ENCODE data around the gene GRID1. TPM values are rescaled to one million over a fixed set of nuclear protein-coding genes. Genes with fewer than 3 reads are reported as not detected.

Gene GRID1
- total RNA-seq, 4 donors from 2014 or later, result 0.88 to 7.3 (median 4.1) TPM

DNA sequence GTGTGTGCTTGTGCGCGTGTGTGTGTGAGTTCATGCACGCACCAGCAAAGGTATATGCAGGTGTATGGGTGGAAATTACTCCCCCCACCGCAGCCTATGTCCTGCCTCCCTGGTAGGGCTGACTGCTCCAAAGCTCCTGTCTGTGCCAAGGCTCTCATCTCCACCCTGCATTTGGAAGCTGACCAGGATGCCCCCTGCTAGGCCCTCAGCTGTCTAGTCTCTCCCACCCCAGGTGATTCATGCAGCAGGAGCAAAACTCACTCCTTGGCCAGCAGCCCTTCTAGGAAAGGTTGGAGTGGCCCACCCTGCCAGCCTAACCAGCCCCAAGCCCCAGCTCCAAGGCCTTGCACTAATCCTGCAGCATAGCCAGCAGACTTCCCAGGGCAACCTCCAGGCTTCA is 148.4 kb downstream of the GRID1 start:
- H3K4me1 ChIP-seq, result no peaks in the 10 kb centered on the region
- H3K27me3 ChIP-seq, result no peaks in the 10 kb centered on the region
- H3K27ac ChIP-seq, result no peak overlapping the region
- DNase-seq, result no peak
- no peaks in the 10 kb centered on the region for H3K36me3 ChIP-seq
- no peak overlapping the region for H3K4me3 ChIP-seq
- intact Hi-C loops (cut with DNase I; ENCODE audit: low total_unique reads), result no loop called here
- H3K9me3 ChIP-seq, result no peaks in the 10 kb centered on the region
- TF ChIP-seq, protein P1, sequence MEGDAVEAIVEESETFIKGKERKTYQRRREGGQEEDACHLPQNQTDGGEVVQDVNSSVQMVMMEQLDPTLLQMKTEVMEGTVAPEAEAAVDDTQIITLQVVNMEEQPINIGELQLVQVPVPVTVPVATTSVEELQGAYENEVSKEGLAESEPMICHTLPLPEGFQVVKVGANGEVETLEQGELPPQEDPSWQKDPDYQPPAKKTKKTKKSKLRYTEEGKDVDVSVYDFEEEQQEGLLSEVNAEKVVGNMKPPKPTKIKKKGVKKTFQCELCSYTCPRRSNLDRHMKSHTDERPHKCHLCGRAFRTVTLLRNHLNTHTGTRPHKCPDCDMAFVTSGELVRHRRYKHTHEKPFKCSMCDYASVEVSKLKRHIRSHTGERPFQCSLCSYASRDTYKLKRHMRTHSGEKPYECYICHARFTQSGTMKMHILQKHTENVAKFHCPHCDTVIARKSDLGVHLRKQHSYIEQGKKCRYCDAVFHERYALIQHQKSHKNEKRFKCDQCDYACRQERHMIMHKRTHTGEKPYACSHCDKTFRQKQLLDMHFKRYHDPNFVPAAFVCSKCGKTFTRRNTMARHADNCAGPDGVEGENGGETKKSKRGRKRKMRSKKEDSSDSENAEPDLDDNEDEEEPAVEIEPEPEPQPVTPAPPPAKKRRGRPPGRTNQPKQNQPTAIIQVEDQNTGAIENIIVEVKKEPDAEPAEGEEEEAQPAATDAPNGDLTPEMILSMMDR (IDR thresholded peaks at IDR 0.05), result no peak
- no peak for TF ChIP-seq POLR2A (IDR thresholded peaks at IDR 0.05)

DNA sequence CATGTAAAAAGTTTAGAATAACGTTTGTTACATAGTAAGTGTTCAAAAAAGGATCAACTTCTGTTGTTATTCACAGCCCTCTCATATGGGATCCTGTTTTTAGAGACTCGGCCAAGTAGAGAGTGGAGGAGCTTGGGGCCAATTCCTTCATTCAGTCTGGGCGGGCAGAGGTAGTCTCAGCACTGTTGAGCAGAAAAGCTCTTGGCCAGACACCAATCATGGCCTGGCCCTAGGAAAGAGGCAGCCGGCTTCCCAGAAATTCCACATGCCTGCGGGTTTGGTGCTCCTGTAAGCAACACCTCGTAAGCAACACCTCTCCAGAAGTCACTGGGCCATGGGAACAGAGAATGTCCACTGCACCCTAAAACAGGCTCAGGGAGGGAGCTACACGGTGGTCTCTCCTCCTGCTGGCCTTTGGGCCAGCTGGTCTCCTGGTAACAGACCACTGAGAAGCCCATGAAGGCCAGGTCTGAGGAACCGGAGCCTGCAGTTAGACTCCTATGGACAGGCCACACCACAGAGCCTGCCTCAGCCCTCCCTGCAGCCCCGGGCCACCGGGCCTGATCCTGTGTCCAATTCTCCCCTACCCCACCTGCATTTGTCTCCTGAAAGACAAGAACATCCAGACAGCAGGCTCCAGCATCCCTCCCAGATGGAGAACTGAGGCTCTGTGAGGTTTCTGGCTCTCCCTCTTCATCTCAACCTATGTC is 149.1 kb downstream of the GRID1 start:
- no peak overlapping the region for H3K4me3 ChIP-seq
- H3K27ac ChIP-seq, result no peak overlapping the region
- H3K9me3 ChIP-seq, result no peaks in the 10 kb centered on the region
- no peaks in the 10 kb centered on the region for H3K4me1 ChIP-seq
- no peak for DNase-seq
- no peak for TF ChIP-seq POLR2A (IDR thresholded peaks at IDR 0.05)
- TF ChIP-seq, protein P1 (IDR thresholded peaks at IDR 0.05), result no peak
- H3K27me3 ChIP-seq, result no peaks in the 10 kb centered on the region
- intact Hi-C loops (cut with DNase I; ENCODE audit: low total_unique reads), result no loop called here
- H3K36me3 ChIP-seq, result no peaks in the 10 kb centered on the region

DNA sequence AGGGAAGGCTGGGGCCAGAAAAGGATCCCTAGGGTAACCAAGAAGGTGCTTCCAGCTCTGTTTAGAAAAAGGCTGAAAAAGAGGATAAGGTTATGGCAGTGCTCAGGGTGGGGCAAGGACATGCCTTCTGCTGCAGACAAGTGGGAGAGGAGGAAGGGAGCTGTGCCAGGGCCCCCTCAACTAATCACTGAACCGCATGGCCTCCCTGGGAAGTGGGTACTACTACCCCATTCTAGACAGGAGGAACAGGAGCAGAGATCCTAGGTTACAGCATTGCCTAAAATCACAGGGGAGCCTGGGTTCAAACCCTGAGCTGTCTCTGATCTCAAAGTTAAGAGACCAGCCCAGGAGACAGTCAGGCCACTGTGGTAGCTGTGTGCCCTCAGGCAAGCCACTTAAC is 149.7 kb downstream of the GRID1 start:
- TF ChIP-seq, protein P1 (IDR thresholded peaks at IDR 0.05), result no peak
- no peak for TF ChIP-seq POLR2A (IDR thresholded peaks at IDR 0.05)
- Histone ChIP-seq H3K27ac (no peak overlapping the region), H3K4me3 (no peak overlapping the region), H3K36me3 (no peaks in the 10 kb centered on the region), H3K4me1 (no peaks in the 10 kb centered on the region), H3K9me3 (no peaks in the 10 kb centered on the region), H3K27me3 (no peaks in the 10 kb centered on the region)
- intact Hi-C loops (cut with DNase I; ENCODE audit: low total_unique reads), result no loop called here
- DNase-seq, result no peak

DNA sequence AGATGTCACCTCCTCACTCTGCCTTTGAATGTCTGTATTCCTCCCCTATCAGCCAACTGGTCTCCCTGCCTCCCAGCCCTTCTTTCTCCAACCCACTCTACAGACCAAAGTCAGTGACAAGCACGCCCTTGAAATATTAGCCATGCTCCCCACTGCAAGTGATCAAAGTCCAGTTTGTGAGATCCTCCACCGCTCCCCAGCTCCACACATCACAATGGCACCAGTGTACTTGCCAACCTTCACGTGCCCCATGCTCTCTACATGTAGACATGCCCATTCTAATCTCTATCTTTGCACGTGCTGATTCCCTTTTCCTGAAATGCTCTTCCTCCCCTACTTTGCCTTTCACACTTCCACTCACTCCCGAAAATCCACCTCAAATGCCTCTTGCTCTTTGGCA is 150.9 kb downstream of the GRID1 start:
- no peak for TF ChIP-seq POLR2A (IDR thresholded peaks at IDR 0.05)
- TF ChIP-seq, protein P1 (IDR thresholded peaks at IDR 0.05), result no peak
- Histone ChIP-seq H3K4me1 (no peaks in the 10 kb centered on the region), H3K27me3 (no peaks in the 10 kb centered on the region), H3K36me3 (no peaks in the 10 kb centered on the region), H3K9me3 (no peaks in the 10 kb centered on the region), H3K27ac (no peak overlapping the region), H3K4me3 (no peak overlapping the region)
- no peak for DNase-seq
- intact Hi-C loops (cut with DNase I; ENCODE audit: low total_unique reads), result no loop called here

DNA sequence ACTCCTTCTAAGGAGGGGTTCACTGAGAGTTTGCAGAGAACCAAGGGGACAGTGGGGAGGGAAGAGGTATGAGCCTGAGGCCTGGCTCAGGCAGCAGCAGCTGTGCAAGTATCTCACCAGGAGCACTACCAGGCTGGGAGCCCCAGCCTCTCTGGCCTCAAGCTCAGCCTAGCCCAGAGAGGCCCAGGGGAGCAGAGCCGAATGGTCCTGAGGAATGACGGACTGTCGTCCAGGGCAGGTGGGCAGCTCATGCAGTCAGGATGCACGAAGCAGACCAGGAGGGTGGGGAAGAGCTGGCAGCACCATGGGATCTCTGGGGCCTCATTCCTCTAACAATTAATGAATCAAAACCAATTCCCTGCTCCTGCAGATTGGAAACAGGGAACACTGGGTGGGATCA is 151.5 kb downstream of the GRID1 start:
- intact Hi-C loops (cut with DNase I; ENCODE audit: low total_unique reads), result no loop called here

More for the DNA sequence above, 151.5 kb downstream of the GRID1 start:
- no peaks in the 10 kb centered on the region for H3K27me3 ChIP-seq
- H3K4me1 ChIP-seq, result no peaks in the 10 kb centered on the region
- no peaks in the 10 kb centered on the region for H3K36me3 ChIP-seq
- H3K9me3 ChIP-seq, result no peaks in the 10 kb centered on the region
- no peak for DNase-seq
- TF ChIP-seq, protein P1 (IDR thresholded peaks at IDR 0.05), result no peak
- no peak for TF ChIP-seq POLR2A (IDR thresholded peaks at IDR 0.05)
- H3K4me3 ChIP-seq, result no peak overlapping the region
- no peak overlapping the region for H3K27ac ChIP-seq
